Measurements from ENCODE around the gene RARS1. TPM values are rescaled to one million over a fixed set of nuclear protein-coding genes. Genes with fewer than 3 reads are reported as not detected.

Gene RARS1
- total RNA-seq, 1 experiment from 2014 or later, result 258 TPM

- DNase-seq (ENCODE audit: low spot score), result no peak
These were observed 67.3 kb downstream of the RARS1 start for GRCh38 chr5:168553377-168554130.

- DNase-seq (ENCODE audit: low spot score), result no peak
These were observed 71.1 kb downstream of the RARS1 start for GRCh38 chr5:168557389-168557788.

- DNase-seq (ENCODE audit: low spot score), result no peak
These were observed 76.0 kb downstream of the RARS1 start for GRCh38 chr5:168562279-168562678.

GRCh38 chr5:168563959-168564358, 77.7 kb downstream of the RARS1 start:
- DNase-seq (ENCODE audit: low spot score), result no peak

- no peak for DNase-seq (ENCODE audit: low spot score)
These were observed 82.5 kb downstream of the RARS1 start for GRCh38 chr5:168568738-168569137.

Other genes starting within 250 kb of the RARS1 start
- 19.1 and 20.7 TPM in 2 replicates for gene WWC1, start 194.8 kb upstream of the RARS1 start, total RNA-seq (2014; rRNA removed; shearing (Covaris generic))
- 0.17 TPM in 1 of 2 replicates, not detected in the other for gene FBLL1, start 42.8 kb downstream of the RARS1 start, total RNA-seq (2014; rRNA removed; shearing (Covaris generic))
- gene PANK3, start 92.9 kb downstream of the RARS1 start, total RNA-seq (2014; rRNA removed; shearing (Covaris generic)), result 49.0 and 62.3 TPM in 2 replicates